B cell (primary cell): ENCODE results near the gene FRMPD4.

Experiments
- CTCF ChIP-seq: fragments of 200-600 bp; IDR thresholded peaks from one replicate; pipeline ENCODE4 v1.8.0; 2022; ENCODE audit warnings: antibody characterized with exemption, mild to moderate bottlenecking
- EZH2 ChIP-seq: IDR thresholded peaks from 2 replicates; pipeline ENCODE4 v1.6.1; 2012; ENCODE audit warnings: borderline replicate concordance, low read depth, mild to moderate bottlenecking, moderate library complexity, low read length; ENCODE audit not compliant: insufficient read depth, poor library complexity, severe bottlenecking

DNA sequence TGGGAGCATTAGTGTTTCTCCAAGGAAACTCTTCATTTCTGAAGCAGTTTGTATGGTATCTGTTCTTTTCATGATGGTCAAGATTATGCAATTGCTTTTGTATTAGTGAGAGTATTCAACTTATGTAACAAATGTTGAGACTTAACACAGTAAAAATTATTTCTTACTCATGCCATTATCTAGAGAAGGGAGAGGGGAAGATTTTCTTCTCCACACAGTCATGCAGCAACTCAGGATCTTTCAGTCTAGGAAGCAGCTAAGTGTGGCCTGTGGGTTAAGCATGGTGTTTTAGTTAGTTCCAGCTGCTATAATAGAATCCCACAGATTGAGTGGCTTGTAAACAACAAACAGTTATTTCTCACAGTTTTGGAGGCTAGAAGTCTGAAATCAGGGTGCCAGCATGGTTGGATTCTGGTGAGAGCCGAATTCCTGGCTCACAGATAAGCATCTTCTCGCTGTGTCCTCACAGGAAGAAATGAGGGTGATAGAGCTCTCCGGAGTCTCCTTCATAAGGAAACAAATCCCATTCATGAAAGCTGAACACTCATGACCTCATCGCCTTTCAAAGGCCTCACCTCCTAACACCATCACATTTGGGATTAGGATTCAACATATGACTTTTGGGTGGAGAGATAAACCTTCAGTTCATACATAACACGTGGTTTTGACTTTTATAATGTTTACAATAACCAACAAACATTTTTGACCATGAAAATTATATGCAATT is 101.2 kb downstream of the FRMPD4 start:
- no peak for TF ChIP-seq CTCF
- TF ChIP-seq EZH2: no peak
